Progenitor cell of endocrine pancreas (in vitro differentiated cells): ENCODE measurements around the gene SKI. TPM values are rescaled to one million over a fixed set of nuclear protein-coding genes. Genes with fewer than 3 reads are reported as not detected.

ENCODE experiments used
- DNase-seq: peaks from one replicate; pipeline ENCODE4 v3.0.0; 2021; ENCODE audit warnings: low spot score; ENCODE audit not compliant: unreplicated experiment
- H3K27ac Mint-ChIP-seq: 2 replicates; pipeline ENCODE4 v1.8.0; 2021; ENCODE audit warnings: mild to moderate bottlenecking, moderate library complexity, mixed read lengths
- H3K27me3 Mint-ChIP-seq: 2 replicates; pipeline ENCODE4 v1.8.0; 2021; ENCODE audit warnings: mixed read lengths
- H3K36me3 Mint-ChIP-seq: 2 replicates; pipeline ENCODE4 v1.8.0; 2022; ENCODE audit warnings: mixed read lengths; ENCODE audit not compliant: insufficient read depth
- H3K4me1 Mint-ChIP-seq: 2 replicates; pipeline ENCODE4 v1.8.0; 2021; ENCODE audit warnings: low read depth, mixed read lengths
- H3K4me3 Mint-ChIP-seq: 2 replicates; pipeline ENCODE4 v1.8.0; 2021; ENCODE audit warnings: low read depth, mild to moderate bottlenecking, moderate library complexity, mixed read lengths
- H3K9me3 Mint-ChIP-seq: 2 replicates; pipeline ENCODE4 v1.8.0; 2021; ENCODE audit warnings: low read depth, mixed read lengths
- total RNA-seq: library from RNA; stranded (reverse); gene quantifications from 2 replicates; pipeline ENCODE4 v1.2.1, GENCODE V29; 2021
- TF ChIP-seq, protein P1 (sequence below): fragments of 200-600 bp; sonication (generic); IDR thresholded peaks from one replicate; pipeline ENCODE4 v1.5.0; 2021; ENCODE audit warnings: antibody characterized with exemption, mild to moderate bottlenecking; ENCODE audit not compliant: unreplicated experiment

Gene SKI
- total RNA-seq, 1 donor from 2014 or later: 56.2 TPM

DNA sequence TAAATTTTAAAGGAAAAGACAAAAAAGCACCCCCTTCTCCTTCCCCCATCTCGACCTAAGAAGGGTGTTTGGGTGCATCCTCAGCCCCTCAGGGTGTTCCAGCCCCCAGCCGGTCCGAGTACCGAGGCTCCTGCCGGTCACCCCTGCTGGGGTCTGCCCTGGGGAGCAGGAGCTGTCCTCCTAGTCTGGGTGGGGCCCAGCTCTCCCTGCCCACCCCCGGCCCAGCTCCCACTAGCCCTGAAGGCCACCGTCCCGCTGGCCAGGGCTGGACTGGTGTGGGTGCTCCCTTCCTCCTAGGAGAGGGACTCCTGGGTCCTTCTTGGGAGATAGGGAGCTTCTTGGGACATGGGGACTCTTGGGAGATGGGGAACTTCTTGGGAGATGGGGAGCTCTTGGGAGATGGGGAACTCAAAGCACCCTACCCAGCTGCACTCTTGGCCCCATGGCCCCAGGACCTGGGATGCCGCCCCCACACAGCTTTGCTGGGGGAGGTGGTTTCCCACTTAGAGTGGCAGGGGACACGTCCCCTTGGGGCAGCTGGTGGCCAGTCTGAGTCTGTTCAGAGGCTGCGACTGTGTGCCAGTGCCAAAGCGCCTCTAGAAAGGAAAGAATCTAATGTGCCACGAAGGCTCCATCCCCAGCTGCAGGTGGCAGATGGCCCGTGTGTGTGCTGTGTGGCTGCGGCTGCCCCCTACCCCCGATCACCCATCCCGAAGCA lies 118.7 kb downstream of the SKI start:
- Mint-ChIP-seq H3K36me3 (no peaks in the 10 kb centered on the region), H3K9me3 (no peaks in the 10 kb centered on the region), H3K4me1 (no peaks in the 10 kb centered on the region), H3K27me3 (peaks cover 9% of the 10 kb centered on the region), H3K4me3 (no peak overlapping the region), H3K27ac (no peak overlapping the region)
- no peak for DNase-seq
- TF ChIP-seq, protein P1, sequence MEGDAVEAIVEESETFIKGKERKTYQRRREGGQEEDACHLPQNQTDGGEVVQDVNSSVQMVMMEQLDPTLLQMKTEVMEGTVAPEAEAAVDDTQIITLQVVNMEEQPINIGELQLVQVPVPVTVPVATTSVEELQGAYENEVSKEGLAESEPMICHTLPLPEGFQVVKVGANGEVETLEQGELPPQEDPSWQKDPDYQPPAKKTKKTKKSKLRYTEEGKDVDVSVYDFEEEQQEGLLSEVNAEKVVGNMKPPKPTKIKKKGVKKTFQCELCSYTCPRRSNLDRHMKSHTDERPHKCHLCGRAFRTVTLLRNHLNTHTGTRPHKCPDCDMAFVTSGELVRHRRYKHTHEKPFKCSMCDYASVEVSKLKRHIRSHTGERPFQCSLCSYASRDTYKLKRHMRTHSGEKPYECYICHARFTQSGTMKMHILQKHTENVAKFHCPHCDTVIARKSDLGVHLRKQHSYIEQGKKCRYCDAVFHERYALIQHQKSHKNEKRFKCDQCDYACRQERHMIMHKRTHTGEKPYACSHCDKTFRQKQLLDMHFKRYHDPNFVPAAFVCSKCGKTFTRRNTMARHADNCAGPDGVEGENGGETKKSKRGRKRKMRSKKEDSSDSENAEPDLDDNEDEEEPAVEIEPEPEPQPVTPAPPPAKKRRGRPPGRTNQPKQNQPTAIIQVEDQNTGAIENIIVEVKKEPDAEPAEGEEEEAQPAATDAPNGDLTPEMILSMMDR: no peak

DNA sequence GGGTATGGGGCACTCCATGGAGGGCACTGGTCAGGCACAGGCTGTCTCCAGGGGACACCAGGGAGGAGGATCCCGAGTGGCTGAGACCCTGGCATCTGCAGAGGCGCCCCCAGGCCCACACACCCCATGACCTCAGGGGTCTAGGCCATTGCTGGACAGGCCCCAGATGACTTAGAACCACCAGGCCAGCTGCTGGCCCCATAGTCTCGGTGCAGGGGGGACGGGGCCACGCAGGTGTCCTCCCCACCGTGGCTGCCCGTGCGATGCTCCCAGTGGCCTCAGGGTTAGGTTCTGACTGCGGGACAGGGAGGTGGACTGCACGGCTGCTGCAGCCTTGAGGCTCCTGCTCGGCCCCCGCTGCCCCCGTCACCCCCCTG lies 119.3 kb downstream of the SKI start:
- Mint-ChIP-seq H3K36me3 (no peaks in the 10 kb centered on the region), H3K4me3 (no peak overlapping the region), H3K27me3 (peaks cover 9% of the 10 kb centered on the region), H3K4me1 (no peaks in the 10 kb centered on the region), H3K27ac (no peak overlapping the region), H3K9me3 (no peaks in the 10 kb centered on the region)
- DNase-seq: no peak
- TF ChIP-seq, protein P1: no peak

DNA sequence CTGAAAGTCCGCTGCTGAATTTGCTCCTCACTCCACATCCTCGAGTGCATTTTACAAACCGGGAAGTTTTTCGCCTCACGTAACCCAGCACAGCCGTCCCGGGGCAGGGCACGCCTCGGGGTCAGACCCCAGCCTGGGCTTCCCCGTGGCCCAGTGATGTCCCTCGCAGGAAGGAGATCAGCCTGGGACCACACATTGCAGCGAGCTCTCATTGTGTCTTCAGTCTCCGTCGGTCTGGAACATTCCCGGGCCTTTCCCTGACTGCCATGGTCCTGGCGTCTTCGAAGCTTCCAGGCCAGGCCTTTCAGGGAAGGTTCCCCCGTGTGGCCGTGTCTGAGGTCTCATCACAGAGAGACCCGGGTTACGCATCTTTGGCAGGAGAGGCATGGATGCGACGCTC lies 119.8 kb downstream of the SKI start:
- Mint-ChIP-seq H3K4me3 (no peak overlapping the region), H3K9me3 (no peaks in the 10 kb centered on the region), H3K27me3 (peaks cover 9% of the 10 kb centered on the region), H3K4me1 (no peaks in the 10 kb centered on the region), H3K27ac (no peak overlapping the region), H3K36me3 (no peaks in the 10 kb centered on the region)
- TF ChIP-seq, protein P1: no peak
- DNase-seq: no peak

DNA sequence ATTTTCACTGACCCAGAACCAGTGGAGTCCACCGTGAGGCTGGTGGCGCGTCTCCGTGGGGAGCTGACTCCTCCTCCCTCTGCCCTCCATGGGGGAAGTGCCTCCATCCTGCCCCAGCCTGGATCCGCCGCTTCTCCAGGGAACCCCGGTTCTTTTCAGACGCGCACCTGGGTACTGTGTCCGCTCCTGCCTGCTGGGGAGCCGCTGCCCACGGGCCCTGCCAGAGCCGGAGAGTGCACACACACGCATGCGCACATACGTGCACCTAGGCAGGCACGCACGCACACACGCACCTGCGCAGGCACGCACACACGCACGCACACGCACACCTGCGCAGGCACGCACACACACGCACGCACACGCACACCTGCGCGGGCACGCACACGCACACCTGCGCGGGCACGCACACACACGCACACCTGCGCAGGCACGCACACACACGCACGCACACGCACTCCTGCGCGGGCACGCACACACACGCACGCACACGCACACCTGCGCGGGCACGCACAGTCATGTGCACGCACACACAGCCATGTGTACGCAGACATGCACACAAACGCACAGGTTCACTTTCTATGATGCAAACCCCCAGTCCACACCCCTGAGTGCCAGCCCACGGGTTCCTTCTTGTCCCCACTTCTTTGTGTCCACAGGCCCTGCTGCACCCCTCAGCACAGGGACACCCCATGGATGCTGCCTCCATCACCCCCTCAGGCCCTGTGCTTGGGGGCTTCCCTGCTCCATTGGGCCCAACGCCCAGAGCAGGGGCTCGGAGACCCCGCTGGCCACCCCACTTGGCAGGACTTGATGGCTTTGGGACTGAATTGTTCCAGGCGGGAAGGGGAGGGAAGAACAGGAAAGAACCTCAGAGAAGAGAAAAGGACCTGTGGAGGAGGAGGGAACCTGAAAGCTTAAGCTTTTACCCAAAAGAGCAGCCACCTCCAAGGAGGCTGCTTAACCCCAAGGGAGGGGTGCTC lies 120.5 kb downstream of the SKI start:
- Mint-ChIP-seq H3K27me3 (peaks cover 9% of the 10 kb centered on the region), H3K4me3 (no peak overlapping the region), H3K4me1 (no peaks in the 10 kb centered on the region), H3K27ac (no peak overlapping the region), H3K36me3 (no peaks in the 10 kb centered on the region), H3K9me3 (no peaks in the 10 kb centered on the region)
- TF ChIP-seq, protein P1: no peak
- no peak for DNase-seq

DNA sequence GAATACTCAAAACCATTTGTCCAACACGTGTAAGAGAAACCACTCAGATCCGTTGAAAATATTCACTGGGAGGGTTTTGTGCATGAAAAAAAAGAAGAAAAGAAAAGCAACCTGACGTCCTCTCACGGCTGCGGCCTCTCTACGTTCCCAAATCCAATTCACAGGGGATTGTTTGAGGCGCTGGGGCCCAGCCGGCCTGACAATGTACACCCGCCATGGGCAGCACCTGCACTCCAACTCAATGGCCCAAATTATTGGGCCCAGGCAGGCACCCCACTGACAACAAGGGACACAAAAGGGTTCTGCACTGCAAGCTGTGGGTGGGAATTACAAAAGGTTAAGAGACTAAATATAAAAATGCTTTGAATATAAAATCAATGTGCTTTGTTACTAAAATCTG lies 121.7 kb downstream of the SKI start:
- Mint-ChIP-seq H3K27me3 (peaks cover 9% of the 10 kb centered on the region), H3K36me3 (no peaks in the 10 kb centered on the region), H3K4me3 (no peak overlapping the region), H3K9me3 (no peaks in the 10 kb centered on the region), H3K27ac (no peak overlapping the region), H3K4me1 (no peaks in the 10 kb centered on the region)
- no peak for DNase-seq
- TF ChIP-seq, protein P1: no peak
